Activated T-cell treated with anti-CD3 and anti-CD28 coated beads for 4 hours (primary cell): Measurements from ENCODE around the gene BMPR1A.
"Not testable (repeated sequence)": the region's sequence is repeated elsewhere in the genome, so short reads cannot be mapped to it uniquely, and the experiment has no call there.

Experiments used
- DNase-seq: peaks from one replicate; pipeline ENCODE4 v3.0.0-alpha.2; 2020

Gene BMPR1A

GRCh38 chr10:86943316-86944030 is 187.1 kb downstream of the BMPR1A start:
- DNase-seq, result no peak

- no peak for DNase-seq
These were observed 187.6 kb downstream of the BMPR1A start for GRCh38 chr10:86944031-86944419.

- no peak for DNase-seq
These were observed 188.1 kb downstream of the BMPR1A start for GRCh38 chr10:86944471-86944870.

GRCh38 chr10:86944907-86945306 is 188.5 kb downstream of the BMPR1A start:
- no peak for DNase-seq

- no peak for DNase-seq
These were observed 189.2 kb downstream of the BMPR1A start for GRCh38 chr10:86945361-86946212.

GRCh38 chr10:86946213-86947155 is 190.1 kb downstream of the BMPR1A start:
- DNase-seq, result no peak

- not testable (repeated sequence) for DNase-seq
These were observed 191.4 kb downstream of the BMPR1A start for GRCh38 chr10:86947806-86948205.

GRCh38 chr10:86950349-86950748 is 193.9 kb downstream of the BMPR1A start:
- DNase-seq, result no peak

GRCh38 chr10:86951184-86951761 is 194.9 kb downstream of the BMPR1A start:
- DNase-seq, result no peak

- DNase-seq, result no peak
These were observed 195.7 kb downstream of the BMPR1A start for GRCh38 chr10:86952106-86952505.

- not testable (repeated sequence) for DNase-seq
These were observed 196.3 kb downstream of the BMPR1A start for GRCh38 chr10:86952697-86953096.

GRCh38 chr10:86953747-86954680 is 197.6 kb downstream of the BMPR1A start:
- DNase-seq, result no peak

GRCh38 chr10:86954681-86955500 is 198.5 kb downstream of the BMPR1A start:
- no peak for DNase-seq

GRCh38 chr10:86955501-86956194 is 199.2 kb downstream of the BMPR1A start:
- no peak for DNase-seq

GRCh38 chr10:86956195-86956847 is 199.9 kb downstream of the BMPR1A start:
- no peak for DNase-seq

GRCh38 chr10:86956848-86957448 is 200.5 kb downstream of the BMPR1A start:
- DNase-seq, result no peak

GRCh38 chr10:86957471-86958115 is 201.2 kb downstream of the BMPR1A start, which contains the start of gene MMRN2:
Gene MMRN2 (minus strand): TSS chr10:86957615. CDS start chr10:86957541, 74 bp downstream.
- no peak for DNase-seq
